GM12875 (cell line): ENCODE measurements around the gene PDE1A.

Source experiments
- H3K4me3 ChIP-seq: one replicate; pipeline ENCODE4 v1.5.1; 2011; ENCODE audit warnings: low read depth, low read length, control low read depth
- TF ChIP-seq, protein P1 (sequence below): IDR thresholded peaks from 2 replicates; pipeline ENCODE4 v1.5.1; 2011; ENCODE audit warnings: low read depth, mild to moderate bottlenecking, control low read depth, inconsistent platforms, low read length, moderate library complexity, borderline replicate concordance; ENCODE audit not compliant: insufficient read depth

The PDE1A gene

DNA sequence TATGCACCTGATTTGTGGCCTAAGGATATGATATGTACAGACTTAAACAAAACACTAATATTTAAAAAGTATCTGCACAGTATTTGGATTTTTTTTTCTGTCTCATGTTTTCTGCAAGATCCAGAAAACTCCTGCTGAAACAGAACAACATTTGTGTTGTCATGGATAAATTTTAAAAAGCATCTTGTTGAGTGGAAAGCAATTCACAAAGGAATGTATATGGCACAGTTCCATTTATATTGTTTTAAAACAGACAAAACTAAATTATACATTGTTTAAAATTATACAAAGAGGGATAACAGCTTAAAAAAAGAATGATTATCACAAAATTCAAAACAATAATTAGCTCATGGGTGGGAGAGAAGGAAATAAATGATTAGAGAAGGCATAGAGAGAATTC, 247.7 kb downstream of the PDE1A start:
- H3K4me3 ChIP-seq, result no peak overlapping the region
- TF ChIP-seq, protein P1, sequence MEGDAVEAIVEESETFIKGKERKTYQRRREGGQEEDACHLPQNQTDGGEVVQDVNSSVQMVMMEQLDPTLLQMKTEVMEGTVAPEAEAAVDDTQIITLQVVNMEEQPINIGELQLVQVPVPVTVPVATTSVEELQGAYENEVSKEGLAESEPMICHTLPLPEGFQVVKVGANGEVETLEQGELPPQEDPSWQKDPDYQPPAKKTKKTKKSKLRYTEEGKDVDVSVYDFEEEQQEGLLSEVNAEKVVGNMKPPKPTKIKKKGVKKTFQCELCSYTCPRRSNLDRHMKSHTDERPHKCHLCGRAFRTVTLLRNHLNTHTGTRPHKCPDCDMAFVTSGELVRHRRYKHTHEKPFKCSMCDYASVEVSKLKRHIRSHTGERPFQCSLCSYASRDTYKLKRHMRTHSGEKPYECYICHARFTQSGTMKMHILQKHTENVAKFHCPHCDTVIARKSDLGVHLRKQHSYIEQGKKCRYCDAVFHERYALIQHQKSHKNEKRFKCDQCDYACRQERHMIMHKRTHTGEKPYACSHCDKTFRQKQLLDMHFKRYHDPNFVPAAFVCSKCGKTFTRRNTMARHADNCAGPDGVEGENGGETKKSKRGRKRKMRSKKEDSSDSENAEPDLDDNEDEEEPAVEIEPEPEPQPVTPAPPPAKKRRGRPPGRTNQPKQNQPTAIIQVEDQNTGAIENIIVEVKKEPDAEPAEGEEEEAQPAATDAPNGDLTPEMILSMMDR, result no peak

DNA sequence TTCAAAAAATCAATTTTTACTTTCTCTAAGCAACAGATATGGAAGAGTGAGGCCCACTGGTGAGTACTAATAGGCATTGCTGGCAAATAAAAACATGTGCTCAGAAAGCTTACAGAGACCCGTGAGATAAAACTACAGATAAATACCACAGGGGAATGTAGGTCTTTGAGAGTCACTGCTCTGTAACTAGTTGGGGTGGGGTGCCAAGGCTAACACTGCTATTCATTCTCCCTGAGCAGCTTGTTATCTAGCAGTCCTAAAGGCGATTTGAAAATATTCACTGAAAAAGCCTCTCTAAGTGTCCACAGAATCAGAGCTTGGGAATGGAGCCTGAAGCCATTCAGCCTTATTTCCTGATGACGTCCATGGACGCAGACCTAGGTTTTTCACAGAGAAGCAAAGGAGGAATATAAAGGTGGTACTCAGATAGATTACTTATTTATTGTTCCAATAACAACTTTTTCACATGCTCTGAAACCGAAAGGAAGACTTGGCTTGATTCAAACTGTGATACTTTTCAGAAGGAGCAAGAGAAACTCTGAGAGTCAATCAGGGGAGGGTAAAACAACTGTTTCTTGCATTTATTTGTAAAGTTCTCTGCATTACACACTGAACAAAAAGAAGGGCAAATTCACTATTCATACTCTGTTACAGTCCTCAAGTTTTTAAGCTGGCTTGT, 252.8 kb downstream of the PDE1A start:
- TF ChIP-seq, protein P1, result no peak
- no peak overlapping the region for H3K4me3 ChIP-seq

DNA sequence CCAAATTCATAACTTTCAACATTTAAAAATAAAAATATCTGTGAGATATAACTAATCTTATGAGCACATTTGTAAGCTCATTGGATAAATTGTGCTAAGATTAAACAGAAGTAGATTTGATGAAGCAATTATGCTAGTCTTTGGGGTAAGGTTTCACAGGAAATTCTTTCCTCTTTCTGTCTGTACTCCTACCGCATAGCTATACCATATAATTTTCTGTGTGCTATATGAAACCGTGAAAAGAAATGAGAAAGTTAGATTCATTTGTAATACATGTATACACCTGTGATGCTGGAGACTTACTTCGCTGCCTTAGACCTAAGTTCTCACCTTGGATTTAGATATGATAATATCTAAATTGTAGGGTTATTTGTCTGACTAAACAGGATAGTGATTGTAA, 256.5 kb downstream of the PDE1A start:
- H3K4me3 ChIP-seq, result no peak overlapping the region
- TF ChIP-seq, protein P1, result no peak

DNA sequence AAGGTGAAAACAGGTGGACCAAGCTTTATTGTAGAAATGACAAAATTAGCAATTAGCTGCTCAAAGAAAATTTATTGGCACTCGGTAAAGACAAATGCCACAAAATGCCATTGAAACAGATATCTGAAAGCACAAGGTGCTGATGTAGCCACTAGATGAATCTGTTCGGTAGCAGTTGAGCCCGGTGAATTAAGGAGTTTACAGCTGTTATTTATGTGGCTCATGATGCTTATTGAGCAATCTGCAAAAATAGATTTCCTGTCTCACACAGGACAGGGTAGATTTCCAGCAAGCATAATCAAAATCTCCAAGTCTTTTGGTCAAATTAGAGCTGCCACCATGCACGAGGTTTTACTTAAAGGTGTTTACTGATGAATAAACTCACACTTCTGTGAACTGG, 259.0 kb downstream of the PDE1A start:
- H3K4me3 ChIP-seq, result no peak overlapping the region
- TF ChIP-seq, protein P1, result no peak

DNA sequence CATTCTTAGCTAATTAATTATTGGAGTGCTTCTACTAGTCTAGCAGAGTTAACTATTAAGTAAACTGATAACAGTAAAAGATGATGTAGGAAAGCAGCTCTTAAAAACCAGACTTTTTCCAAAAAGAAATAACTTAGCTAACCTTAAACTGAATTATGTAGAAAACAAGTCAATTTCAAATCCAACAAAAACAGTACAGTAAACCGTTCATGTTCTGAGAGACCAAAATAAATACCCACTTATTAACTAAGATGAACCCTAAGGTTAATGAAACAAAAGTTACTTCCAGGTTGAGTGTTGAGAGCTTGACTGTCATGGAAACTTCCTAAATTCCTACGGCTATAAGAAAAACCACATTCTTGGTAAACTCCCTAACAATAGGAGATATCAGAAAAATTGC, 260.0 kb downstream of the PDE1A start:
- TF ChIP-seq, protein P1, result no peak
- H3K4me3 ChIP-seq, result no peak overlapping the region

DNA sequence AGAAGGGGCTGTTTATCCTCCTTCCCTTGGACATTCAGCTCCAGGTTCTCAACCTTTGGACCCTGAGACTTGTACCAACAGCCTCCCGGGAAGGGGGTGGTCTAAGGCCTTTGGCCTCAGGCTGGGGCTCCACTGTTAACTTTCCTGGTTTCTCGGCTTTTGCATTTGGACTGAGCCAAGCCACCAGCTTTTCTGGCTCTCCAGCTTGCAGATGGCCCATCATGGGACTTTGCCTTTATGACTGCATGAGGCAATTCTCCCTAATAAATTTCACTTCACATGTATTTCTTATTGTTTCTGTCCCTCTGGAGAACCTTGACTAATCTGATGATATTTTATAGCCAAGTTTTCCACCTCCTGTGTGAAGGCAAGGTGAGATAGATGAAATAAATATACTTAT, 260.4 kb downstream of the PDE1A start:
- H3K4me3 ChIP-seq, result no peak overlapping the region
- TF ChIP-seq, protein P1, result no peak

DNA sequence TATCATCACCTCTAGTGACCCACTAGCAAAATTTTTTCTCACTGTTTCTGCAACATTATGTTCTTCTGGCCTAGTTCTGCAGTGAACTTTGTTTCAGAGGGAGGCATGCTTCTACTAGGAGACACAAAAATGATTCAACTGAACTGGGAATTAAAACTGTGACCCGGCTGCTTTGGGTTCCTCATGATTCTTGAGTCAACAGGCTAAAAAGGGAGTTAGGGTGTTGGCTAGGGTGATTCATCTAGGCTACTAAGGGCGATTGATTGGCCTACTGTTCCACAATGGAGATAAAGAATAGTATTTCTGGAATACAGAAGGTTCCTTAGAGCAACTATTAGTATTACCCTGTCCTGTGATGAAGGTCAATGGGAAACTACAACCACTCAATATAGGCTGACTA, 261.6 kb downstream of the PDE1A start:
- H3K4me3 ChIP-seq, result no peak overlapping the region
- TF ChIP-seq, protein P1, result no peak
